ENCODE data around the gene OCIAD1.
"Not testable (repeated sequence)": the region's sequence is repeated elsewhere in the genome, so short reads cannot be mapped to it uniquely, and the experiment has no call there.

Gene OCIAD1

DNA sequence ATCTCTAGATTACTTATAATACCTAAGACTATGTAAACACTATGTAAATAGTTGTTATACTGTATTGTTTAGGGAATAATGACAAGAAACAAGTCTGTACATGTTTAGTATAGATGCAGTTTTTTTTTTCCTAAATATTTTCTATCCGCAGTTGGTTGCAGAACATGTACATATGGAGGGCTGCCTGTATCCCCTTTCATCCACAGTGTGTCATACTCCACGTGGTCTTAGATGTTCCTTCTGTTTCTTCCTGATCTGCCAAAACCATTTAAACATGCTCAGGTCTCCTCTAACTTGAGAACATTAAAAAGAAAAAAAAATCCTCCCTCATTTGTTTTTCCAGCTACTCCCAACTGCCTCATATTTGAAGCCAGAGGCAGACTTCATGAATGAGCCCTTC lies 14.0 kb downstream of the OCIAD1 start:
- Mint-ChIP-seq H3K9me3 (peaks cover 6% of the 10 kb centered on the region), H3K27ac (no peak overlapping the region), H3K36me3 (ENCODE audit: low read depth) (peaks cover 61% of the 10 kb centered on the region), H3K4me1 (ENCODE audit: low read depth) (no peaks in the 10 kb centered on the region), H3K27me3 (ENCODE audit: low read depth) (no peaks in the 10 kb centered on the region), H3K4me3 (no peak overlapping the region)
- no peak for DNase-seq (ENCODE audit: low spot score)

DNA sequence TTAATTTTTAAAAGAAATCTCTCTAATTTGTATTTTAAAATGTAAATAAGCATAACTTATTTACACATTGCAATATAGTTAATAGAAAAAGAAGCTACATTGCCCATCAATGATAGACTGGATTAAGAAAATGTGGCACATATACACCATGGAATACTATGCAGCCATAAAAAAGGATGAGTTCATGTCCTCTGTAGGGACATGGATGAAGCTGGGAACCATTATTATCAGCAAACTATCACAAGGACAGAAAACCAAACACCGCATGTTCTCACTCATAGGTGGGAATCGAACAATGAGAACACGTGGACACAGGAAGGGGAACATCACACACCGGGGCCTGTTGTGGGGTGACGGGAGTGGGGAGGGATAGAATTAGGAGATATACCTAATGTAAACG lies 17.9 kb downstream of the OCIAD1 start:
- H3K36me3 Mint-ChIP-seq (ENCODE audit: low read depth): peaks cover 51% of the 10 kb centered on the region
- H3K27ac Mint-ChIP-seq; H3K27me3 Mint-ChIP-seq (ENCODE audit: low read depth); H3K4me1 Mint-ChIP-seq (ENCODE audit: low read depth); DNase-seq (ENCODE audit: low spot score); H3K4me3 Mint-ChIP-seq; H3K9me3 Mint-ChIP-seq: not testable (repeated sequence)

DNA sequence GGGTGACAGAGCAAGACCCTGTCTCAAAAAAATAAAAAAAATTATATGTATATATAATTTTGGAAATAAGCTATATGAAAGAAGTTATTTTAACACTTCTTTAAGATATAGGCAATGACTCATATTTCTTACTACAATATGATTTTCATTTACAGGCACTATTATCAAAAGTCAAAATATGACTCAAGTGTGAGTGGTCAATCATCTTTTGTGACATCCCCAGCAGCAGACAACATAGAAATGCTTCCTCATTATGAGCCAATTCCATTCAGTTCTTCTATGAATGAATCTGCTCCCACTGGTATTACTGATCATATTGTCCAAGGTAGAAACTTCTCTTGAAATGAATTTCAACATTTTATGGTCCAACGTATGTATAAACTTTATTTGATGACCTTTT lies 20.8 kb downstream of the OCIAD1 start:
- H3K27ac Mint-ChIP-seq: no peak overlapping the region
- peaks cover 35% of the 10 kb centered on the region for H3K36me3 Mint-ChIP-seq (ENCODE audit: low read depth)
- H3K4me3 Mint-ChIP-seq: no peak overlapping the region
- H3K27me3 Mint-ChIP-seq (ENCODE audit: low read depth): no peaks in the 10 kb centered on the region
- no peak for DNase-seq (ENCODE audit: low spot score)
- H3K4me1 Mint-ChIP-seq (ENCODE audit: low read depth): no peaks in the 10 kb centered on the region
- peaks cover 6% of the 10 kb centered on the region for H3K9me3 Mint-ChIP-seq

DNA sequence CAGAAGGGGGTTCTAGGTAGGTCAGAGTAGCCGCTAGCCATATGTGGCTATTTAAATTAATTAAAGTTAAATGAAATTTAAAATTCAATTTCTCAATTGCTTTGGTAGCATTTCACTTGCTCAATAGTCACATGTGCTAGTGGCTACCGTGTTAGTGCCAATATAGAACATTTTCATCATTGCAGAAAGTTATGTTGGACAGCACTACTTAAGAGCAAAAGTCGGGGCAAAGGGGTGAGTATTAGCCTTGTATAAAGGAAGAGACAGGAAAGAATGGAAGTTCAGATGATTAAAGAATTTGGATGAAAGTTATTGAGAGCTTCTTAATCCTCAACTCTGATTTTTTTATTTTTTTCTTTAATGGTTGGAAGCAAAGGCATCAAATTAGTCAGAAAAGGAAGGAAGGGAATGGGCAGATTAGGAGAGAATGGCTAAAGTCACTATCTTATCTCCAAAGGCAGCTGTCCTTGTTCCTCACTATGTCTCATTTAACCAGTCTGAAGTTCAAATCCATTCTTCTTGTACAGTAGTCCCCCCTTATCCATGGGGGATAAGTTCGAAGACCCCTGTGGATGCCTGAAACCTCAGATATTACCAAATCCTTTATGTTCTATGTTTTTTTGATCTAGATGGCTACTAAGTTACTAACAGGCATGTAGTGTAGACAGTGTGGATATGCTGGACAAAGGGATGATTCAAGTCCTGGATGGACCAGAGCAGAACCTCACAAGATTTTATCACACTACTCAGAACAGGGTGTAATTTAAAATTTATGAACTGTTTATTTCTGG lies 22.9 kb downstream of the OCIAD1 start:
- Mint-ChIP-seq H3K4me1 (ENCODE audit: low read depth) (no peaks in the 10 kb centered on the region), H3K9me3 (no peaks in the 10 kb centered on the region), H3K27ac (no peak overlapping the region), H3K27me3 (ENCODE audit: low read depth) (no peaks in the 10 kb centered on the region), H3K36me3 (ENCODE audit: low read depth) (peaks cover 35% of the 10 kb centered on the region), H3K4me3 (no peak overlapping the region)
- no peak for DNase-seq (ENCODE audit: low spot score)

DNA sequence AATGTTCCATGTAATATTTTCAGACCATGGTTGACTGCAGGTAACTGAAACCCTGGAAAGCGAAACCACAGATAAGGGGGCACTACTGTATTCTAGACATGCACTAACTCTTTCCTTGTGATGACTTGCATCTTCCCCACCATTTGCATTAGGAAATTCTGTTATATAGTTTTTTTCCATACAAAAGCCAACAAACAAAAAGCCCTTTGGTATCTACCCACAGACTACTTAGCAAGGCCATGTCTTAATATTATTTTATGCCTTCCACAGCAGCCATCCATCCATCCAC lies 23.5 kb downstream of the OCIAD1 start:
- Mint-ChIP-seq H3K27ac (no peak overlapping the region), H3K4me3 (no peak overlapping the region), H3K9me3 (no peaks in the 10 kb centered on the region), H3K4me1 (ENCODE audit: low read depth) (no peaks in the 10 kb centered on the region), H3K36me3 (ENCODE audit: low read depth) (peaks cover 33% of the 10 kb centered on the region), H3K27me3 (ENCODE audit: low read depth) (no peaks in the 10 kb centered on the region)
- no peak for DNase-seq (ENCODE audit: low spot score)

DNA sequence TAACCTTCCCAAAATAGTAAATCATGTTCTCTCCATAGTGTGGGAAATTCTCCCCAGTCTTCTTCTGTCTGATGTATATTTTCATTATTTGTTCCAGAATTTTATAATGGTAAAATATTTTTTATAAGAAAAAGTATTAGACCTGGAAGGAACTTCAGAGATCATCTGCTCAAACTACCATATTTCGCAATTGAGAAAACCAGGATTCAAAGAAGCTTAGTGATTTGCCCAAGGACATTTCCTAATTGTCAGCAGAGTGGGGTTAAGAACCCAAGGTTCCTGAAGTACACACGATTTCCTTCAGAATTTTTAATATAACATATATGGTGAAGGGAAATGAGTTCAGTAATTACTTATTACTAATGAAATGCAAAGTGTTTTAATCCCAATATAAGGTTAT lies 24.1 kb downstream of the OCIAD1 start:
- H3K27me3 Mint-ChIP-seq (ENCODE audit: low read depth): no peaks in the 10 kb centered on the region
- H3K27ac Mint-ChIP-seq: no peak overlapping the region
- no peaks in the 10 kb centered on the region for H3K9me3 Mint-ChIP-seq
- DNase-seq (ENCODE audit: low spot score): no peak
- H3K4me1 Mint-ChIP-seq (ENCODE audit: low read depth): no peaks in the 10 kb centered on the region
- peaks cover 37% of the 10 kb centered on the region for H3K36me3 Mint-ChIP-seq (ENCODE audit: low read depth)
- H3K4me3 Mint-ChIP-seq: no peak overlapping the region

DNA sequence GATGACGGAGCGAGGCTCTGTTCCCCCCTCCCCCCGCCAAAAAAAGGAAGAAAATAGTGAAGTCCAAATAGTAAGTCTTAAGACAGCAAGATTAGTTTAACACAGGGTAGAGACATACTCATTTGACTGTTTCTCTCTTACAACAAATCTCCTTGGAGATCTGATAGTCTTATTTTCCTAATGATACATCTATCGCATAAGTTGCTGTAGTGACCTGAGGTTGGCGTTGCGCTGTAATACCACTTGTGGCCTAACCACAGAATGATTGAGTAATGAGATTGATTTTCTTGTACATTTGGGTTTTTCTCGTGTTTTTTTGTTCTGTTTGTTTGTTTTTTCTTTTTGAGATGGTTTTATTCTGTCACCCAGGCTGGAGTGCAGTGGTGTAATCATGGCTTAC lies 27.2 kb downstream of the OCIAD1 start:
- no peak for DNase-seq (ENCODE audit: low spot score)
- Mint-ChIP-seq H3K4me3 (no peak overlapping the region), H3K4me1 (ENCODE audit: low read depth) (no peaks in the 10 kb centered on the region), H3K27me3 (ENCODE audit: low read depth) (no peaks in the 10 kb centered on the region), H3K36me3 (ENCODE audit: low read depth) (peaks cover 37% of the 10 kb centered on the region), H3K27ac (no peak overlapping the region), H3K9me3 (no peaks in the 10 kb centered on the region)

DNA sequence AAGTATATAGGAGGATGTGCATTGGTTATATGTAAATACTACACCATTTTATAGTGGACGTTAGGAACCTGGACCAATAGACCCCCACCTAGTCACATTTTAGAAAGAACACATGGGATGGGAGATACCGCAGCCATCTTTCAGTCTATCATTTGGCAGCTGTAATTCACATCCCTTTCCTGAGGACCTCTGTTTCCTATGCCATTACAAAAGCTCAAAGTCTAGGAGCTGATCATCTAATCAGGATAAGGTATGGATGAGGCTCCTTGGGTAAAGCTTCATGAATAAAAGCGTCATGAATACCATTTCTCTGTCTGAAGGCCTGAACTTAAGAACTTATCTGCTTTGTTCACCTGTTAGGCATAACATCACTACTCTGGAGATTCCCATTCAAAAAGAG lies 31.1 kb downstream of the OCIAD1 start:
- no peak overlapping the region for H3K4me3 Mint-ChIP-seq
- H3K27ac Mint-ChIP-seq: no peak overlapping the region
- H3K9me3 Mint-ChIP-seq: peaks cover 7% of the 10 kb centered on the region
- no peak for DNase-seq (ENCODE audit: low spot score)
- H3K27me3 Mint-ChIP-seq (ENCODE audit: low read depth): no peaks in the 10 kb centered on the region
- no peaks in the 10 kb centered on the region for H3K4me1 Mint-ChIP-seq (ENCODE audit: low read depth)
- H3K36me3 Mint-ChIP-seq (ENCODE audit: low read depth): peaks cover 28% of the 10 kb centered on the region

DNA sequence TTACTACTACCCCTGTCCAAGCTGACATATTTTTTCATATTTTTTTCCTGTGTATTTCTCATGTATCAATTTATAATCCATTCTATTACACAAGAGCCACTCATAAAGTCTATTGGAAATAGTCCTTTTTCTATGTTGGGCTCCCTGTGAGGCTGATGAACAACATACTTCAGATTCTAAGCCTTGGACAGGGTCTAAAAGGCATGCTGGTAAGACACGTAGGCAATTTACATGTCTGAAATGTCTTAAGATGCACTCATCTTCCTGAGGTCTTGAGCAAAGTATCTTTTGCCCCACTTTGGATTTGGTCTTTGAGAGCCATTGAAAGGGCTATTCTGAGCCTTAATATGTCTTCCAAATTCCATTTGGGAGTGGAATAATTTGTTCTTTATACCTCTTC lies 31.8 kb downstream of the OCIAD1 start:
- H3K9me3 Mint-ChIP-seq: peaks cover 7% of the 10 kb centered on the region
- H3K27ac Mint-ChIP-seq: no peak overlapping the region
- H3K36me3 Mint-ChIP-seq (ENCODE audit: low read depth): peaks cover 26% of the 10 kb centered on the region

DNA sequence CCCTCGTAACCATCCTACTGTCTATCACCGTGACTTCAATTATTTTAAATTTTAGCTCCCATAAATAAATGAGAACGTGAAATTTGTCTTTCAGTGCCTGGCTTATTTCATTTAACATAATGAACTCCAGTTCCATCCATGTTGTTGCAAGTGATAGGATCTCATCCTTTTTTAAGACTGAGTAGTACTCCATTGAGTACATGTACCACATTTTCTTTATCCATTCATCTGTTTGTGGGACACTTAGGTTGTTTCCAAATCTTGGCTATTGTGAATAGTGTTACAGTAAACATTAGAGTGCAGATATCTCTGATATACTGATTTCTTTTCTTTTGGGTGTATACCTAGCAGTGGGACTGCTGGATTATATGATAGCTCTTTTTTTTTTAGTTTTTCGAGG lies 32.8 kb downstream of the OCIAD1 start:
- no peak overlapping the region for H3K4me3 Mint-ChIP-seq
- H3K36me3 Mint-ChIP-seq (ENCODE audit: low read depth): peaks cover 17% of the 10 kb centered on the region
- DNase-seq (ENCODE audit: low spot score): no peak
- peaks cover 7% of the 10 kb centered on the region for H3K9me3 Mint-ChIP-seq
- H3K27me3 Mint-ChIP-seq (ENCODE audit: low read depth): no peaks in the 10 kb centered on the region
- no peaks in the 10 kb centered on the region for H3K4me1 Mint-ChIP-seq (ENCODE audit: low read depth)
- H3K27ac Mint-ChIP-seq: no peak overlapping the region

More for the DNA sequence above, 31.8 kb downstream of the OCIAD1 start:
- no peak for DNase-seq (ENCODE audit: low spot score)
- no peak overlapping the region for H3K4me3 Mint-ChIP-seq
- no peaks in the 10 kb centered on the region for H3K4me1 Mint-ChIP-seq (ENCODE audit: low read depth)
- no peaks in the 10 kb centered on the region for H3K27me3 Mint-ChIP-seq (ENCODE audit: low read depth)

DNA sequence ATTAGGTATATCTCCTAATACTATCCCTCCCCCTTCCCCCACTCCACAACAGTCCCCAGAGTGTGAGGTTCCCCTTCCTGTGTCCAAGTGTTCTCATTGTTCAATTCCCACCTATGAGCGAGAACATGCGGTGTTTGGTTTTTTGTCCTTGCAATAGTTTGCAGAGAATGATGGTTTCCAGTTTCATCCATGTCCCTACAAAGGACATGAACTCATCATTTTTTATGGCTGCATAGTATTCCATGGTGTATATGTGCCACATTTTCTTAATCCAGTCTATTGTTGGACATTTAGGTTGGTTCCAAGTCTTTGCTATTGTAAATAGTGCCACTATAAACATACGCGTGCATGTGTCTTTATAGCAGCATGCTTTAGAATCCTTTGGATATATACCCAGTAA lies 33.8 kb downstream of the OCIAD1 start:
- Mint-ChIP-seq H3K36me3 (ENCODE audit: low read depth) (peaks cover 13% of the 10 kb centered on the region), H3K9me3 (peaks cover 14% of the 10 kb centered on the region)
- H3K27ac Mint-ChIP-seq; H3K4me1 Mint-ChIP-seq (ENCODE audit: low read depth); DNase-seq (ENCODE audit: low spot score); H3K4me3 Mint-ChIP-seq; H3K27me3 Mint-ChIP-seq (ENCODE audit: low read depth): not testable (repeated sequence)

DNA sequence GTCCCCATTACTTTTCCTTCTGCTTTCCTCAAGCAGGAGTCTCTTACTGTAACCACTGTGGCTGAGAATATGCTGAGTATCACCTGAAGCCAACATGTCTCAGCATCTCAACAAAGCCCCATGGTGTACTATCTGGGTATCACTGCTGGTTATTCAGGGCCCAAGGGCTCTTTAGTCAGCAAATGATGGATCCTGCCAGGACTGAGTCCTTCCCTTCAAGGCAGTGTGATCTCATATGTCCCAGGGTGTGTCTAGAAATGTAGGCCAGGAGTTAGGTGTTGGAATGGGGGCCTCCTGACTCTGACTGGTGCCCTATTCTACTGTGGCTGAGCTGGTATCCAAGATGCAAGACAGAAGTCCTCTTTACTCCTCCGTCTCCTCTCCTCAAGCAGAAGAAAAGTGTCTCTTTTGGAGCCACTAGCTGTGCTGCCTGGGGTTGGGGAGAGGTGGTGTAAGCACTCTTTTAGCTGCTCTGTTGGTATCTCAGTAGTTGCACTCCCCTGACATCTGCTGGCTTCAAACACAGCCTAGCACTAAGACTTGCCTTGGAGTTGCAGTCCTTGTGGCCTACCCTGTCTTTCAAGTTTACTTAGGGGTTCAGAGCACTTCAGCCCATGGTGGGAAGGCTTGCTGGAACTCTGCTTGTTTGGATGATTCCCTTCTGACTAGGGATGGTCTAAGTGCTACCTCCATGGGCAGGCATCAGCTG lies 47.1 kb downstream of the OCIAD1 start:
- Mint-ChIP-seq H3K36me3 (ENCODE audit: low read depth) (no peaks in the 10 kb centered on the region), H3K4me3 (no peak overlapping the region), H3K9me3 (no peaks in the 10 kb centered on the region), H3K27ac (no peak overlapping the region), H3K4me1 (ENCODE audit: low read depth) (no peaks in the 10 kb centered on the region), H3K27me3 (ENCODE audit: low read depth) (peaks cover 2% of the 10 kb centered on the region)
- no peak for DNase-seq (ENCODE audit: low spot score)

DNA sequence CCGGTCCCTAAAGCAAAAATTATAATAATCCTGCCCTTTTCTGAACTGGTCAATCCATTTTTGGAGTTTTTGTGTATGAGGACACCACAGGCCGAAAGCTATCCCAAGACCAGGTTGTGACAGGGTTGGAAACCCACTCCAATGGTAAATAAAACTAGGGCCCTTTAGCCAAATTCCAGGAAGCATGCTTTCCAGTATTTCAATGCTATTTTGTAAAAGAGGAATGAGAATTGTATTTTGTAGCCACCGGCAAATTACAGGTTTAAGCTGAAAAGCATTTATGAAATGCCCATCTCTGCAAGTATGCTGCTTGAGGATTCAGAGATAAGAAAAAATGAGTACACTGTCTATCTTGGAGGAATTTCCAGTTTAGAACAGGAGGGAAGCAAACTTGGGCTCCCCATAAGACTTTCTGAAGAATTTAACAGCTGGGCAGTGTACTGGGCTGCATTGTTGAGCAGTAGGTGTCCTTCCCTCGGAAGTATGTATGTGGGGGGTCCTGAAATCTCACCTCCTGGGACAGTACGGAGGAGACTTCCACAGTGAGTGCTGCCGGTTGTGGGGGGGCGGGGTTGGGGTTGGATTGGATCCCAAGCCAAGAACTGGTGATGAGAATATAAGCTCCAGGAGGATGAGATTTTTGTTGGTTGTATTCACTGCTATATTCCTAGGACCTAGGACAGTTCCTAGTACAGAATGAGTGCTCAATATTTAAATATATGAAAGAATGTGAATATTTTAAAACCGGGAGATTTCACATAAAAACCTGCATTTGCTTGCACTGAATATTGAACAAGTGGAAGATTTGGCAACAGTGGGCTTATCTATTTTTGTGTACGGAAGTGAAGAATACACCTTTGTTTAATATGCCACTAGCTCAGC lies 48.9 kb downstream of the OCIAD1 start:
- no peak for DNase-seq (ENCODE audit: low spot score)
- Mint-ChIP-seq H3K27me3 (ENCODE audit: low read depth) (peaks cover 2% of the 10 kb centered on the region), H3K4me1 (ENCODE audit: low read depth) (no peaks in the 10 kb centered on the region), H3K27ac (no peak overlapping the region), H3K9me3 (no peaks in the 10 kb centered on the region), H3K4me3 (no peak overlapping the region), H3K36me3 (ENCODE audit: low read depth) (peaks cover 3% of the 10 kb centered on the region)

DNA sequence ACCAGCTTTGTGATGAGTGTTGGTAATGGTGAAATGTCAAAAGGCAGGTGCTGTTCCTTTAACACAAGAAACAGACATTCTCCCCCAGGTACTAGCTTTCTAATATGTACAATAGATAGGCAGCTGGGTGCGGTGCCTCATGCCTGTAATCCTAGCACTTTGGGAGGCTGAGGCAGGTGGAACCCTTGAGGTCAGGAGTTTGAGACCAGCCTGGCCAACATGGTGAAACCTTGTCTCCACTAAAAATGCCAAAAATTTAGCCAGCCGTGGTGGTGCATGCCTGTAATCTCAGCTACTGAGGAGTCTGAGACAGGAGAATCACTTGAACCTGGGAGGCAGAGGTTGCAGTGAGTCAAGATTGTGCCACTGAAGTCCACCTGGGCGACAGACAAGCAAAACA lies 50.8 kb downstream of the OCIAD1 start:
- not testable (repeated sequence) for H3K27ac Mint-ChIP-seq; H3K36me3 Mint-ChIP-seq (ENCODE audit: low read depth); H3K9me3 Mint-ChIP-seq; H3K4me3 Mint-ChIP-seq; H3K4me1 Mint-ChIP-seq (ENCODE audit: low read depth); H3K27me3 Mint-ChIP-seq (ENCODE audit: low read depth); DNase-seq (ENCODE audit: low spot score)
